Skin of body (tissue), 2 donors: ENCODE data around the gene NXPH1. TPM values are rescaled to one million over a fixed set of nuclear protein-coding genes. Genes with fewer than 3 reads are reported as not detected.
A peak's percentile ranks its signal among the peaks of the same experiment; 100 is the strongest.

ENCODE experiments used
- DNase-seq: peaks from one replicate; lab custom pipeline; 2025; lab: John Stamatoyannopoulos, UW
- total RNA-seq: library from RNA; depleted of rRNA; stranded (reverse); fragments of >200 nt; gene quantifications from one replicate; pipeline ENCODE4 v1.2.3, GENCODE V29; 2014

Gene NXPH1
- total RNA-seq, 1 donor from 2014 or later = 0.10 TPM

- no peak for DNase-seq
Measured at GRCh38 chr7:8491544-8492489, 58.4 kb downstream of the NXPH1 start.

- no peak for DNase-seq
Measured at GRCh38 chr7:8499128-8499527, 65.7 kb downstream of the NXPH1 start.

GRCh38 chr7:8500286-8500685 lies 66.9 kb downstream of the NXPH1 start:
- DNase-seq = peak; percentile 4

- DNase-seq = no peak
Measured at GRCh38 chr7:8507566-8507965, 74.2 kb downstream of the NXPH1 start.

GRCh38 chr7:8509621-8510020 lies 76.2 kb downstream of the NXPH1 start:
- DNase-seq = no peak

GRCh38 chr7:8511855-8512254 lies 78.4 kb downstream of the NXPH1 start:
- DNase-seq = peak; percentile 57

- peak; percentile 32 for DNase-seq
Measured at GRCh38 chr7:8514781-8515519, 81.5 kb downstream of the NXPH1 start.

- peak; percentile 3 for DNase-seq
Measured at GRCh38 chr7:8515640-8516185, 82.3 kb downstream of the NXPH1 start.

GRCh38 chr7:8516976-8517375 lies 83.6 kb downstream of the NXPH1 start:
- no peak for DNase-seq

- no peak for DNase-seq
Measured at GRCh38 chr7:8528311-8528710, 94.9 kb downstream of the NXPH1 start.

- DNase-seq = no peak
Measured at GRCh38 chr7:8531991-8532515, 98.6 kb downstream of the NXPH1 start.

- no peak for DNase-seq
Measured at GRCh38 chr7:8536431-8536830, 103.0 kb downstream of the NXPH1 start.

GRCh38 chr7:8549046-8549445 lies 115.6 kb downstream of the NXPH1 start:
- DNase-seq = no peak

- DNase-seq = no peak
Measured at GRCh38 chr7:8560501-8560900, 127.1 kb downstream of the NXPH1 start.

GRCh38 chr7:8561449-8561848 lies 128.0 kb downstream of the NXPH1 start:
- no peak for DNase-seq

GRCh38 chr7:8564281-8564680 lies 130.9 kb downstream of the NXPH1 start:
- no peak for DNase-seq

GRCh38 chr7:8566016-8566415 lies 132.6 kb downstream of the NXPH1 start:
- DNase-seq = no peak

GRCh38 chr7:8567626-8568025 lies 134.2 kb downstream of the NXPH1 start:
- no peak for DNase-seq

- DNase-seq = no peak
Measured at GRCh38 chr7:8579661-8580194, 146.3 kb downstream of the NXPH1 start.

- no peak for DNase-seq
Measured at GRCh38 chr7:8581842-8582241, 148.4 kb downstream of the NXPH1 start.

- DNase-seq = no peak
Measured at GRCh38 chr7:8582728-8583127, 149.3 kb downstream of the NXPH1 start.

- DNase-seq = no peak
Measured at GRCh38 chr7:8585591-8585990, 152.2 kb downstream of the NXPH1 start.
